GM19351 (cell line): ENCODE data around the gene ASPHD2.

ENCODE experiments used
- ATAC-seq: cut with Tn5 transposase; IDR thresholded peaks from one replicate; pipeline ENCODE4 v1.9.1; 2021; ENCODE audit warnings: mild to moderate bottlenecking, moderate library complexity; ENCODE audit not compliant: unreplicated experiment

ASPHD2 gene

GRCh38 chr22:26471522-26471921, 42.5 kb downstream of the ASPHD2 start:
- ATAC-seq, result no peak

GRCh38 chr22:26474682-26475081, 45.6 kb downstream of the ASPHD2 start:
- no peak for ATAC-seq

GRCh38 chr22:26476705-26477340, 47.8 kb downstream of the ASPHD2 start:
- ATAC-seq, result no peak

DNA sequence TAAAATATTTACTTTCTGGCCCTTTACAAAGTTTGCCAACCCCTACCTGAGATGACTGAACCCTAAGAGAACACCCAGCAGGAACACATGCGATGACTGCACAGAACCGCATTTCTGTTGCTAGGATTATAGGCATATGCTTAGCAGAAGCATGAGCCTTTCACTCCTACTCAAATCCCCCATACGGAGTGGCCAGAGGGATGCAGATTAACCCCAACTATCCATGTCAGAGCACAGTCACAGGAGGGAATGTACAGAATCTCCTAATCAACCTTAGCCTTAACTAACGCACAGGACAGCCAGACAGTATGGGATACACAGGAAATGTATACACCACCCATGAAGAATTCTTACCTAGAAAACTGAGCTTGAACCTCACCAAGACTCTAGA, 48.3 kb downstream of the ASPHD2 start:
- ATAC-seq, result no peak

GRCh38 chr22:26479043-26479791, 50.2 kb downstream of the ASPHD2 start:
- ATAC-seq, result no peak

DNA sequence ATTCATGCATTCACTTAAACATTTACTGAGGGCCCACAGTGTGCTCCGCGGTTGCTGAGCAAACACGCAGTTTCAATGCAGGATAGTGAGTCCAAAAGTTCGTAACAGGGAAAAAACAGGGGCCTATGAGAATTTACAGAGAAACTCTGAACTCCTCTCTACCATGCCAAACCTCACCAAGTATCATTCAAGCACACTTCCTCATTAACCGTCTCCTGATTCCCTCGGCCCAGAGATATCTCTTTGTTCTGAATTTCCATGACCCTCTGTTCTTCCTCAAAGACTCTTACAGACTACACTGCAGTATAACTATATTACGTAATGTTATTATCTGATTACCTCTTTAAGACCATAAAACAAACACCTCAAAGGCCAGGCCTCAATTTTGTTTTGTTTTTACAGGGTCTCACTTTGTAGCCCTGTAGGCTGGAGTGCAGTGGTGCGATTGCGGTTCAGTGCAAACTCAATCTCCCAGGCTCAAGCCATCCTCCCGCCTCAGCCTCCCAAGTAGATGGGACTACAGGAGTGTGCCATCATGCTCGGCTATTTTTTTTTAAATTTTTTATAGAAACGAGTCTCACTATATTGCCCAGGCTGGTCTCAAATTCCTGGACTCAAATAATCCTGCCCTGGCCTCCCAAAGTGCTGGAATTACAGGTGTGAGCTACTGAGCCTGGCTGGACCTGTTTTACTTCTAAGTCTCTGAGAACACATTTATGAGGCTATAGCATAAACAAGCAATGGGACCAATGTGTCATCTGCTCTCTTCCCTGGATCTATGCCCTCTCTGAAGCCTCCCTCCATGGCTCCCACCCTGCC, 50.9 kb downstream of the ASPHD2 start:
- ATAC-seq, result no peak

GRCh38 chr22:26480611-26480932, 51.5 kb downstream of the ASPHD2 start:
- no peak for ATAC-seq

DNA sequence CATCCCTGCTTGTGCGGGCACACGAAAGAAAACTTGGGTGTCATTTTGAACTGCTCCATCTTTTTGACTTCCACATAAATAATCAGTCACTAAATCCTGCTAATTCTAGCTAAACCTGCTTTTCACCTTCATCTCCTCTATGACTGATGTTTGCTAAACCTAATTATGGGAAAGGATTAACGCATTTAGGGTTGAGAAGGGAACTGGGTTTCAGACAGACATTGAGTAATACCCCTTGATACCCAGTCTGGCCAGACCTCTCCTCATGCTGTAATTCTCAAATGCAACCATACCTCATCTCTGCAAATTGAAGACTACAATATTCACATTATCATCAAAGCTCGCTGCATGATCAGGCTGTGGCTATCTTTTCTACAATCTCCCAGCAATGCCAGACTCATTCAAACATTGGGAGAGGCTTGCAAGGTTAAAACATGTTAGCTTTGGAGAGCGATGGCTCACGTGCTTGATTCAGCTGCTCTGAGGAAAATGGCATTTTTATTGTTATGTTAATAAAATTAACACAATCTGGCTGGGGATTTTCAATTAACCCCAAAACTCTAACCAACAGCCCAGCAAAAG, 52.1 kb downstream of the ASPHD2 start:
- no peak for ATAC-seq

GRCh38 chr22:26481694-26482093, 52.6 kb downstream of the ASPHD2 start:
- ATAC-seq, result no peak

GRCh38 chr22:26482161-26482560, 53.1 kb downstream of the ASPHD2 start:
- ATAC-seq, result no peak

- no peak for ATAC-seq
Measured at GRCh38 chr22:26483043-26483438, 54.0 kb downstream of the ASPHD2 start.

GRCh38 chr22:26483439-26484359, 54.6 kb downstream of the ASPHD2 start, which contains the start of the genes HPS4 and SRRD:
TSS of gene HPS4 (minus strand) at chr22:26483783. CDS start at chr22:26481762, 2,021 bp downstream.
TSS of gene SRRD (plus strand) at chr22:26483877. CDS start at chr22:26483891, 14 bp downstream.
- peak; percentile 58 for ATAC-seq

DNA sequence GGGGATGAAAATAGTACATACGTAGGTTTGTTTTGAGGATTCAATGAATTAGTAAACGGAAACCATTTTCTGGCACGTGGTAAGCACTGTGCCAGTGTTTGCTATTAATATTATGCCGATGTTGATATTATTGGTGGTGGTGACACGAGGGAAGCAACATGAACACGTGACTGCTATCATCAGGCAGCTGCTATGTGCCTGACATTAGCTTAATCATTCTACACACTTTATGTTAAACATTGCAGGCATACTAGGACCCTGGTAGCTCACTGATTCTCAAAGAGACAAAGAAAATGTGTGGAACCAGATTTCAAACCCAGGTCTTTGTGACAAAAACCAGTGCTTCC, 55.3 kb downstream of the ASPHD2 start:
- no peak for ATAC-seq

- no peak for ATAC-seq
Measured at GRCh38 chr22:26485013-26485412, 56.0 kb downstream of the ASPHD2 start.

GRCh38 chr22:26485806-26486390, 56.8 kb downstream of the ASPHD2 start:
- no peak for ATAC-seq

GRCh38 chr22:26486394-26486793, 57.3 kb downstream of the ASPHD2 start:
- no peak for ATAC-seq

DNA sequence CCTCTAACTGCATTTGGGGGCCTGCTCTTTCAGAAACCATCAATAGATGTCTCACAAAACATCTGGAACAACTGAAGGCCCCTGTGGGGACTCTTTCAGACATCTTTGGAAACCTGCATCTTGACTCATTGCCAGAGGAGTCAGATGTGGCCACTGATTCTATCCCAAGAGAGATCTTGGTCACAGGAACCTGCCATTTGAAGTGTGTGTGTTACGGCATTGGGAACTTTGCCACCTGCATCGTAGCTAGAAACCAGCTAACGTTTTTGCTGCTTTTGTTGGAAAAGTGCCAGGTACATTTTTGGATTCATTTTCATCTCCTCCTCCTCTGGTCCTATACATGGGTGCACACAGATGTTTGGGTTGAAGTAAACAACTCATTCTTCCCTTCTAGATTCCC, 58.9 kb downstream of the ASPHD2 start:
- ATAC-seq, result no peak

DNA sequence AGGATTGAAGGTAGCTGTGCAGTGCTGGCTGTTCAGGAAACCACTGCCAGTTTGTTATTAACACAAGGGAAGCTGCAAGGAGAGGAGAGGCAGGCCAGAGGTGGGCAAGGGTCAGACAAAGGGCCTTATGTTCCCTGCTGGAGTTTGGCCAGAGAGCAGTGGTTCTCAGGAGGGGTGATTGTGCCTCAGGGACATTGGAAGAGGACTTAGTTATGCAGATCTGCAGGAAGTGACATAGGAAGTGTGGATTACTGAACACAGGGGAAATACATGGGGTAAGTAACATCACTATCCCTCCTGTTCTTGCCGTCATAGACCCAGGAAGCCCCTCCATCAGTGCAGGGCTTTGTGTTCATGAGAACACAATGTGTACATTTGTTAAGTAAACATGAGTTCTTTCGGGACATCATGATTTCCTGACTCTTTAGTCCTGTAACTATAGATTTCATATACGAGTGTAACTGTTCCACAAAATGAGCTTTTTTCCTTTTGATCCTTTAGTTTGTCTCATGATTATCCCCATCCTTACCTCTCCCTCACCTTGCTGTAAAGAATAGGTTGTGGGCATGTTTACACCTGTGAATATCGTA, 60.5 kb downstream of the ASPHD2 start:
- no peak for ATAC-seq

DNA sequence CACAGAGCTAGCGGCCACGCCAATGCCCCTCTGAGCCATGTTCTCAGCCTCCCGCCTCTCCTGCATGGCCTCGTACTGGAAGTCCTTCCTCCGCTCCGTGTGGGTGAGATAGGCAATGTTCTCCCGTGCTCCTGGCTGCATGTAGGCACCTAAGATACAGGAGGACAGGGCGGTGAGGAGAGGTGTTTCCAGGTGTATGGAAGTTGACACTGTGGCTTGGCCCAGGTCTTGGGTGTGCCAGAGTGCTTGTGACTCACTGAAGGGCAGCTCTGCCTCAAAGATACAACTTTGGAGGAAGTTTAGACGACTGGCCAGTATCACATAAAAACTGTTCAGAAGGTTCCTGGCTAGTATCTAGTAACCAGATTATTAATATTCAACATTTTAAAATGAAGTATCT, 63.2 kb downstream of the ASPHD2 start:
- ATAC-seq, result no peak

- ATAC-seq, result no peak
Measured at GRCh38 chr22:26494506-26494905, 65.4 kb downstream of the ASPHD2 start.
